T-helper 22 cell (primary cell): ENCODE data around the gene NDRG4.

Experiments
- DNase-seq: peaks from one replicate; pipeline ENCODE4 v3.0.0-alpha.2; 2020; ENCODE audit warnings: low read depth

NDRG4 gene

DNA sequence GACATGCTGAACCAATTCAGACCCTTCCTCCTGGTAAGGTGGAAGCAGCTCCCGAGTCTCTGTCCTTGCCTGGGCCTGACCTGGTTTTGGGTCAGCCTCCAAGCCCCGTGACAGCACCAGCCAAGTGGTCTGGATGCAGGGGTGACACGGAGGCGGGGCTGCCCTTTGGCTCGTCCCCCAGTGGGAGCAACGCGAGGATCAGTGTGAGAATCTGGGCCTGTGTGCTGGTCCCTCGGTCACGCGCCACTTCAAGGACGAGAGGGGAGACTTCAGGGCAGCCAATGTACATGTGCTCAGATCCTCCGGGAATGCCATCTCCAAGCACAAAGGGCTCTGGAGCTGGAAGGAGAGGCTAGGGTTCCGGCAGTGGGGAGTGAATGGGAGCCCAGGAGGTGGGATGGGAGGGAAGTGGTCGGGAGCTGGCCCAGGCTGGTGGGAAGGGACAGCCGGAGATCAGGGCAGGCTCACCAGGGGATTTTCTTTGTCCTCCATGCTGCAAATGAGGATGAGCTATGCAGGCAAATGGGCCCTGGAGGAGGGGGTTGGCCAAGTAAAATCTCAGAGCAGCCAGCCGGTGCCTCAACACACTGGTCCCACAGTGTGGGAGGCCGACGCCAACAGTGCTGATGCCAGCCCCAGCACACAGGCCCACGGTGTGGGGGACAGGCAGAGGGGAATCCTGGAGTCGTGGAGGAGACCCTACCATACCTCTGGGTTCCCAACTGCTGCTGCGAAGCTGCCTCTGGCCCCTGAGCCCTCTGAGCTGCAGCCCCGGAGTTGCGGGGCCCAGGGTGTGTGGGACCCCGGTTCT, 4.2 kb upstream of the NDRG4 start:
- DNase-seq: no peak

DNA sequence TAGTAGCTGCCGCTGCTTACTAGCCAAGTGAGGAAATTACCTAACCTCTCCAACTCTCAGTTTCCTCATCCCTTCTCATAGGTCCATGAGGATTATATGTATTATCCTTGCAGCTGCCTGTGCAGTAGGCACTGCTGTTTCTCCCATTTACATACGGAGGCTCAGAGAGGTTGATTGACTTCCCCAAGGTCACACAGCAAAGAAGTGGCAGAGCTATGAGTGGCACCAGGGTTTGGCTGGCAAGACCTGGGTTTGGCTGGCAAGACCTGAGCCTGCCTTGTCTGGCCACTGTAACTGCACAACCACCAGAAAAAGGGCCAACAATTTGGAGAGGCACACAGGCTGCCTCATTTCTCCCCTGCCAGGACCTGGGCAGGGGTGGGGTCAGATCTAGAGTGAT, 2.5 kb upstream of the NDRG4 start:
- no peak for DNase-seq

DNA sequence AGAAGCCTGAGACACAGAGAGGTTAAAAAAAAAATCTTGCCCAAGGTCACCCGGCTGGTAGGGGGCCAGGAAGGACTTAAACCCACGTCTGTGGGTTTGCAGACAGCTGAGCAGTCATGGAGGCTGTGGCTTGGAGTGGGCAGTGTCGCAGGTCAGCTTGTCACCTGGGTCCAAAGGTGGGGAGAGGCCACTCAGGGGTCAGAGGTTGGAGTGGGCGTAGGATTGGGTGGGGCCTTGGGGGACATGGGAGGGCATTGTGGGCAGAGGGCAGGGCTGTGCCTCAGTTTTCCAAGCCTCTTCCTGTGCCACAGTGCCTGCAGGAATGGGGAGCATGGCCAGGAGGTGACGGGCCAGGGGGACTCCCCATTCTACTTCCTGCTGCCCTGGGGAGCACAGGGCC, 2.0 kb upstream of the NDRG4 start:
- no peak for DNase-seq

DNA sequence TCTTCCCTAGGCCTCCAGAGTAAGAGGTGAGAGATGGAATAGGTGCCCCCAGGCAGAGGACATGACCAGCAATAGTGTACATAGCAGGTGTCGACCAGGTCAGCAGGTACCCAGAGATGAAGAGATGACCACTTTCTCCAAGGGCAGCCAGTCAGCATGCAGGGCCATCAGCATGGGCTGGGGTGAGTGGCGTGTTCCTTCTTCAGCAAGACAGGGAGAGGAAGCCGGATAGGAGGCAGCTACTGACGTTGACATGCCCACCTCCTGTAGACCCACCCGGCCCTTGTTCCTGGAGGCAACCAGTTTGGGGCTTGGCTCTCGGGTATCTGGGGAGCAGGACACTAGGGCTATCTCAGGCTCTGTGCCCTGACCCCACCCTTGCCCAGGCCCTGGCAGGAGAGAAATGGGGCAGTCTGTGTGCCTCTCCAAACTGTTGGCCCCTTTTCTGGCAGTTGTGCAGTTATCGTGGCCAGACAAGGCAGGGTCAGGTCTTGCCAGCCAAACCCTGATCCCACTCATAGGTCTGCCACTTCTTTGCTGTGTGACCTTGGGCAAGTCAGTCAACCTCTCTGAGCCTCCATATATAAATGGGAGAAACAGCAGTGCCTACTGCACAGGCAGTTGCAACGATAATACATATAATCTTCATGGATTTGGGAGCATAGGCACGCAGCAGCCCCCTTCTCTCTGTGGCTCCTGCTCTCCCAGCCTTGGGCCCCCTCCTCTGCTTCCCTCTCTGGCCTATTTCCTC, 1.4 kb upstream of the NDRG4 start:
- no peak for DNase-seq

DNA sequence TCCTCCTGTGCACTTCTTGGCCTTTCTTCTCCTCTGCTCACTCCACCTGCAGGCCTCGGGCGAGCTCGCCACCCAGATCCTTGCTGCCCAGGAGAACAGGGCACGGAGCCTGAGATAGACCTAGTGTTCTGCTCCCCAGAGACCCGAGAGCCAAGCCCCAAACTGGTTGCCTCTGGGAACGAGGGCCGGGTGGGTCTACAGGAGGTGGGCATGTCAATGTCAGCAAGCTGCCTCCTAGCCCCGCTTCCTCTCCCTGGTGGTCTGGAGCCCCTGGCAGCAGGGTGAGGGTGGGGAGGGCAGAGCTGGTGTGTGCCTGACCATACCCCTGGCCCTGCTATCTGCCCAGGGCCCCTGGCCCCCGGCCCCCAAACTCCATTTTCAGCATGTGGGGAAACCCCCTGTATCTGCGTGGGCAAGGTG, 841 bp upstream of the NDRG4 start:
- no peak for DNase-seq

DNA sequence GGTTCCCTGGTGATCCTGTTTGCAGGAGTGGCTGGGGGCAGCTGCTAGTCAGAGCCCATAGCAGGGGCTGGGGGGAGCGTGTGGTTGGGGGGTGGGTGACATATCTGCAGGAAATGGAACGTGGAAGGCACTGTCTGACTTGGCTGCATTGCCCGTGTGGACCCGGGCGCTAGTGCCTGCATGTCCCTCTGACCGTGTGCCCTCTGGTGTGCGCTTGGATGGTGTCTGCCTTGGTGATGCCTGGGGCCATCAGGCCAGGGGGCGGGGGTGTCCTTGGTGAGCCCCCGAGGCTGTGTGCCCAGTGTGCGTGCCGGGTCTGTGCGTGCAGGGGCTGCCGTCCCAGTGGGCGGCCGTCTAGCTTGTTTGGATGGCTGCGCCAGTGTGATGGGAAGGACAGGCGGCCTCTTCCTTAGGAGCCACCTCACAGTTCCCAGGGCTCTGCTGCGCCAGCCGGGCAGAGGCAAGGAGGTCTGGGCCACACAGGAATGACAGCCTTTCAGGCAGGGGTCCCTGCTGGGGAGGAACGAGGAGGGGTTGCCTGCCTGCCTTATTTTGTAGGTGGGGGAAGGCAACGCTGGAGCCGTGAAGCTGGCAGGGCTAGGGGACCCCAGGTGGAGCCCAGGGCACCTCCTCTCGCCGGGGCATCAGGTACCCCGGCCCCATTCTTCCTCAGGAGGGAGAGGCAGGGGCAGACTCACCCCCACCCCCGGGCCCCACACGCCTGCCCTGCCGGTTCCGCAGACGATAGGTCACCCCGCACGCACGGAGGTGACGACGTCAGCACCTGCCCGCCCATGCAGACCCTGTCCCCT, 693 bp downstream of the NDRG4 start:
- DNase-seq: no peak

DNA sequence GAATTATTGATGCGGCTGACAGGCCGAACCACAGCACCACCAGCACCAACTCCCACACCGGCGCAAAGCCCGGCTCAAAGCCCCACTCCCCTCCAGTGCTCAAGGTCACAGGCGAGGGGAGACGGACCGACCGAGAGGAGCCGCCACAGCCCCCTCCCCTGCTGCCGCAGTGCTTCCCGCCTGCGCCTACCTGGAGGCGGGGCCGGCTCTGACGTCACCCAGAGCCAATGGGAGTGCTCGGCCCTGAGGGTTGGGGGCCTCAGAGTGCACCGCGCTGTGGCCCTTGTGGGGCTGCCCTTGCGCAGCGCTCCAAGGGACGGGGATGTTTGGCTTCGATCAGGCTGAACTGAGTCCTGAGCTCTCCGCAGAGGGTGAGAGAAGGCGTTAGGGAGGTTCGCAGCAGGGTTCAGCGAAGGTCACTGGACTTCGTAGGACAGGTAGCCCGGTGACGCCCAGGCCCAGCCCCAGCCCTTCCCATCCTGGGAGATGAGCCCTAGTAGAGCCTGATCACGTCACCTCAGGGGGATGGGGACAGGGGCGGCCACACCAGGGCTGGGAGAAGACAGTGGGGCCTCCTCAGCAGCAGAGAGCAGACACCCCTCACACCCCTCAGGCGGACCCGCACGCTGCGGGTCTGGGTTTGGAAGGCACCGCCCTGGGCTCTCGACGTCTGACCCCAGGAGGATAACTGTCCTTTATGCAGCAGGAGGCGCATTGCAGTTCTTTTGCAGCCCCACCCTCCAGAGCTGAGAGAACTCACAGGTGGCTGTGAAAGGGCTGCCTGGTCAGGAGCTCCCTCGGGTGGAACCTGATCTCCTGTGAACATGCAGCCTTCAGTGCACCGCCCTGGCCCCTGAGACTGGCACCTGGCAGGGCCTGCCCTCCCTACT, 1.5 kb downstream of the NDRG4 start:
- DNase-seq: peak; percentile 24

DNA sequence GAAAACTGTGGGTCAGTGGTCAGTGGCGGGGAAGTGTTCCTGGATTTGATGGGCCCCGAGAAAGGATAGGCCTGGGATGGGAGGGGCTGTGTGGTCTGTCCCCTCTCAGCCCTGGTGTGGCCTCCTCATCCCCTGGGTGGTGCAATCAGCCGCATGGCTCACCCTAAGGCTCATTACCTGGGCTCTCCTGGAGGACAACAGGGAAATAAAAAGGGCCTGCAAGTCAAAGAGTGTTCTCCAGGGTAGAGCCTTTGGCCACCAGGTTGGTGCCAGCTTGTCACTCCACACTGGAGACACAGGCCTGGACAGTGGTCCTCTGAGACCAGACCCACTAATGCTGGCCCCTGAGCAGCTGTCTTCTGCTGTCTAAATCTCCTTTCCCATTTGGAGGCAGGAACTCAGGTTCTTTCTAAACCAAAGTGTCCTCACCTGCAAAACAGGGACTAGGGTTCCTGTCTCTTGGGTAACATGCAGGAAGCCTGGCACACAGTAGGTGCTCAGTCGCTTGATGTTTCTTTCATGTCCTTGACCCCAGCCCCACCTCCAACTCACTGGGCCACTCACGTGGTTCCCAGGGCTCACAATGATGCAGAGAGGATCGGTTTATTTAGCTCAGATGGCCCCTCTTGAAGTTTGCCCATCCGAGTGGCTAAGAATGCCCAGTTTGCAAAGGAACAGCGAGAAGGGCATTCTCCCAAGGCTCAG, 2.4 kb downstream of the NDRG4 start:
- DNase-seq: no peak

DNA sequence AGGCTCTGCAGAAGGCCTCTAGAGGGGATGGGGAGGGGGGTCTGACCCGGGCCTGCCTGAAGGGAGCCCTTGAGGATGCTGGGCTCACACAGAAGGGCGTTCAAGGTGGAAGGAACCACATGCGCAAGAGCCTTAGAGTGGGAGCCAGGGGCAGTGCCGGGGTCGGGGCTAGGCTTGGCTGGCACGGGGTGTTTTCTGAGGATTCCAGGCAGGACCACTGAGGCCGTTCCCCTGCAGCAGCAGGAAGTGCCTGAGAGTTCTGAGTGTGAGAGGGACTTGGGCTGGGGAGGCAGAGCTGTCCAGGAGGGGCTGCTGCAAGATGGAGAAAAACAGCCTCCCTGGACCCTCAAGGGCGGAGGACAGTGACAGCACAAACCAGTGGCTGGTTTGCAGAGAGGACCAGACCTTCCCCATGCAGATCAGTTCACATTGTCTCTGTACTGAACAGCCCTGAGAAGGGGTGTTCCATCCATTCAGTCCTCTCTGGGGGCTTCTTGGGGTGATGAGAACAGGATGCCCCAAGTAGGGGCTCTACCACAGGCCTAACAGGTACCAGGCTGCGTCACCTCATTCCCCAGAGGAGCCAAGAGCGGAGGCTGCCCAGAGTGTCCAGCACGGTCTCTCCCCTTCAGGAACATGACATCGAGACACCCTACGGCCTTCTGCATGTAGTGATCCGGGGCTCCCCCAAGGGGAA, 3.4 kb downstream of the NDRG4 start:
- no peak for DNase-seq

DNA sequence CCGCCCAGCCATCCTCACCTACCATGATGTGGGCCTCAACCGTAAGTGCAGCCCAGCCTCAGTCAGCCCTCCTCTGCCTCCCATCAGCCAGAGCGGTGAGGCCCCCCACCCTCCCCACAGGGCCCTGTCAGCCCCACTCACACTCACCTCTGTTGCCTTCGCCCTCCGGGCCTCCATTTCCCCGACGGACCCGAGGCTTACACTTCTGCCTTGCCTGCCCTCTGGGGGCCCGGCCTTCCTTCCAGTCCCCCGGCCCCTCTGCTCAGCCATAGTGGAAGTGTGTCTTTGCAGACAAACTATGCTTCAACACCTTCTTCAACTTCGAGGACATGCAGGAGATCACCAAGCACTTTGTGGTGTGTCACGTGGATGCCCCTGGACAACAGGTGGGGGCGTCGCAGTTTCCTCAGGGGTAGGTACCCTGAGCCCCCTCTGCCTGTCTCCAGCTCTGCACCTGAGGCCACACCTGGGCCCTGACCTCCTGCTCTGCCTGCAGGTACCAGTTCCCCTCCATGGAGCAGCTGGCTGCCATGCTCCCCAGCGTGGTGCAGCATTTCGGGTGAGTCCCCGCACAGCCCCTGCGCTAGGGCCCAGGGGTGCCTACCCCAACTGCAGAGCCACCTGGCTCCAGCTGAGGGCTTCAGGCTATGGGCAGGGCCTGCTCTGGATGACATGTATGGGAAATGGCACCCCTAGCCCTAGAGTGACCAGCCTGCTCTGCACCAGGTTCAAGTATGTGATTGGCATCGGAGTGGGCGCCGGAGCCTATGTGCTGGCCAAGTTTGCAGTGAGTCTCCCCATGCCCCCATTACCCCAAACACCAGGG, 4.1 kb downstream of the NDRG4 start:
- no peak for DNase-seq

DNA sequence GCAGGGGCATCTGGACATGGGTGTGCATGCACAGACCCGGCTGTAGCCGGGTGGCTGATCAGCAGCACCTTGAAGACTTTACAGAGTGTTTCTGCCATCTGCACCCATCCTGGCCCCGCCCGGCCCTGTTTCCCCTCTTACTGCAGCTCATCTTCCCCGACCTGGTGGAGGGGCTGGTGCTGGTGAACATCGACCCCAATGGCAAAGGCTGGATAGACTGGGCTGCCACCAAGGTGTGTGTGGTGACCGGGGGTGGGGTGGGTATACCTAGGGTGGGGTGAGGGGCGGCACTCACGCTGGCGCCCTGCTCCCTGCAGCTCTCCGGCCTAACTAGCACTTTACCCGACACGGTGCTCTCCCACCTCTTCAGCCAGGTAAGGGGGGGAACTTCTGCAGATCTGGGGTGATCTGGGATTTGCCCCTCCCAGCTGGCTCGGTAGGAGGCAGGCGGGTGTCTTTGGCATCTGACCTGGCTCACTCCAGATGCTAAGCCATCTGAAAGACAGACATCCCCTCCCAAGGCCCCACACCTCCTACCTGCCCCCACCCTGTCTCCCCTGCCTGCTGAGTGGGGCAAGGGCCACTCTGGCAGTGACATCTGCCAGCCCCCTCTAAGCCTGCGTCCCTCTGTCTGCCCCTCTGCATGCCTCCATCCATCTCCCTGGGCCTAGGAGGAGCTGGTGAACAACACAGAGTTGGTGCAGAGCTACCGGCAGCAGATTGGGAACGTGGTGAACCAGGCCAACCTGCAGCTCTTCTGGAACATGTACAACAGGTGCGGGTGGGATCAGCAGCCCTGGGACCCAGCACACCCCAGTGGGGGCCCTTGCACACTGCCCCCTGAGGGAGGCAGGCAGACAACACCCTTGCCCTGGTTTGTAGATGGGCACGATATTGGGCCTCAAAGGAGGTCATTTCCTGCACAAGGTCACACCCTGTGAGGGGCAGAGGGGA, 6.6 kb downstream of the NDRG4 start:
- DNase-seq: no peak

DNA sequence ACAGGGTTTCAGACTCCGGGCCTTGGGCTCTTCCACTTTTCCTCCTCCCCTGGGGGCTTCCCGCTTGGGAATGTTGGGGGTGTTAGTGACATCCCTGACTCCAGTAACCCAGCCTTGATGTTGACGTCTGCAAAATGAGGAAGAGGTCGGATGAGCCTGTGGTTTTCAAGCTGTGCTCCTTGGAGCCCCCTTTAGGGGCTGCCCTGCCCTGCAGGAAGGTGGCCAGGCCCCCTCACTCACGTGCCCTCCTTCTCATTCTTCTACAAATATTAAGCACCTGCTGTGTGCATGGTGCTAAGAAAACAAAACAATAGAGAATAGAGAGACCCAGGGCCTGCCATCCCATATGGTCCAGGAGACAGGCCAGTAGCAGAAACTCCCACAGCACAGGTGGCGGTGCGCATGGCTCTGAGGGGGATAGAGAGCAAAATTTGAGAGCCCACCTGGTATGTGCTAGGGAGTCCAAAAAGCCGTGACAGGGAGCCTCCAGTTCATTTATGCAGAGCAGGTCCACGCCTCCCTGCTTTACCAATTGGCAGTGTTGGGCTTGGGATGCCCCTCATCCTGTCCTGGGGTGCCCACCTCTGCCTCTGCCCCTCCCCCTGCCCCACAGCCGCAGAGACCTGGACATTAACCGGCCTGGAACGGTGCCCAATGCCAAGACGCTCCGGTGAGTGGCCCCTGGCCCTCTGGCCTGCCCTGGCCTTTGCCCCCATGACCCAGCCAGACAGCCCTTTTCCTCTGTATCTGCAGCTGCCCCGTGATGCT, 7.4 kb downstream of the NDRG4 start:
- no peak for DNase-seq

DNA sequence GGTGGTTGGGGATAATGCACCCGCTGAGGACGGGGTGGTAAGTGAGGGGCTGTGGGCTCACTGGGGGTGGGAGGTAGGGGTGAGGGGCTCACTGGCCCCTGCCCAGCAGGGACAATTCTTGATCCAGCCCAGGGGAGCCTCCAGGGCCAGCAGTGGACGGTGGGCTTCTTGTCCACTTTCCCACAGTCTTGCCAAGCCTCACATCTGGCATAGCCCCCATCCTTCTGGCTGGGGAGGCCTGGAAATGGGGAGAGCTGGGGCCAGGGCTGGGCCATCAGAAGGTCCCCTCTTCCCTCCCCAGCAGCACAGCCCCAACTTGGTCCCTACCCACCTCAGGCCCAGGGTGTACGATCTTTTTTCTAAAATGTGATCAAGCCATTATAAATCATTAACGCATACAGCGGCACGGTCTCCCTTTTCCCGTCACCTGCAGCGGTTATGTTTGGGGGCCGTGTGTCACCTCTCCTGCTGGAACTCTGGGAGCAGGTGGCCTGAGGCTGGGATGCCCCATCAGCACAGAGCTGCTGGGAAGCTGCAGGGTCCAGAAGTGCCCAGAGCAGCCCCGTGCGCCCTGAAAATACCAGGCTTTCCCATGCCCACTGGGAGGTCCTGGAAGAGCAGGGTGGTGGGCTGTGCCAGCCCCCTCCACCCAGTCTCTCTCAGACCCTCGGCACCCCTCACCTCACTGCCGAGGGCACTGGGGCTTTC, 8.2 kb downstream of the NDRG4 start:
- no peak for DNase-seq

DNA sequence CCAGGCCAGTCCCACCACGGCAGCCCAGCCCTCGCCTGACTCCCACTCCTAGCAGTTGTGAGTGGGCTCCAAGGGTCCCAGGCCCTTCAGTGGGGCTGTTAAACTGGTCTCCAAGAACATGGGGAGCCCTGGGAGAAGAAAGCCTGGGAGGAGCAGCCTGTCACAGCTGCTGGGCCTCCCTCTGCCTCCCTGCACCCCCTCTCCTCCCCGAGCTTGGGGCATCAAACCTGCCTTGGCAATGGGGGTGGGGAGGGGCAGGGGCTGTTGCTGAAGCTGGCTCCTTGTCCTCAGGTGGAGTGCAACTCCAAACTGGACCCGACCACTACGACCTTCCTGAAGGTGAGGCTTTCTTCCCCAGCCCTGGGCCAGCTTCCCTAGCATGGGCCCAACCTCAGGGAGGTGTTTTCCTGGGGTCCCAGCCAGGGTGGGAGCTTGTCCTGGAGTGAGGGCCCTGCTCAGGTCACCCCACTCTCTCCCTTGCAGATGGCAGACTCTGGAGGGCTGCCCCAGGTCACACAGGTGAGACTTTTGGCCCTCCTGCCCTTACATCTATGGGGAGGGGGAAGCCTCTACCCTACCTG, 8.8 kb downstream of the NDRG4 start:
- no peak for DNase-seq

DNA sequence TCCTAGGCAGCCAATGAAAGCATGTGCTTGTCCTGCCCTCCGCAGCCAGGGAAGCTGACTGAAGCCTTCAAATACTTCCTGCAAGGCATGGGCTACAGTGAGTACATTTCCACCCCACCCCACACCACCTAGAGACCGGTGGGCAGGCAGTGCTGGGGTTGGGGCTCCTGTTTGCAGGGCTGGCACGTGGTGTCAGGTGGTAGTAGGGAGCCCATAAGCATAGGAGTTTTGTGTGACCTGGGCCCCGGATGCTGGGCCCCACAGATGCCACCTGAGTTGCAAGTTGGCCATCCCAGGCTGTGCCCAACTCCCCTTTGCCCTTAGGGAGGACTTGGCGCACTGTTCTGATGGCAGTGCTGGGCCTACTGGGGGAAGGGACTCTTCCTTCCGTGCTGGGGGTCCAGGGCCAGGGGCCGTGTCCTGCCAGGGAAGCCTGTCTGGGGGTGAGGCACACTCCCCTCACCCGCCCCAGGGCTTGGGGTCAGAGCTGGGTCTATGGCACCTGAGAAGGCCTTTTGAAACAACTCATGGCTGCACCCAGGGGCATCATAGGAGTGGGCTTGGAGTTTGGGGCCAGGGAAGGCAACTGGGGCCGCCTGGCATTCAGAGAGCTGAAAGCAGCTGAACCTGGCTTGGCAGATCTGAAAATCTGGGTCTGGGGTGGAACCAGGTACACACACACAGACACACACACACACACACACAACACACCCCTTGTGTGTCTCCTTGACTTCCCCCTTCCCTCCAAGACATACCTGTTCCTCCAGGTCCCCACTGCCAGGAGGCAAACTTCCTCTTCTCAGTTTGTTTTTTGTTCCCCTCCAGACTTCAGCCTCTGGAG, 9.5 kb downstream of the NDRG4 start:
- DNase-seq: no peak
